Stomach (tissue), 9 donors: ENCODE measurements around the gene NSFL1C. TPM values are rescaled to one million over a fixed set of nuclear protein-coding genes. Genes with fewer than 3 reads are reported as not detected.
A peak's percentile ranks its signal among the peaks of the same experiment; 100 is the strongest.
"Not testable (repeated sequence)": the region's sequence is repeated elsewhere in the genome, so short reads cannot be mapped to it uniquely, and the experiment has no call there.

ENCODE experiments used
- DNase-seq, 2 donors: peaks; one replicate each; pipeline versions ENCODE4 v3.0.0 to v3.0.0-alpha.2; 2013 to 2019
- H3K27ac ChIP-seq, 5 donors: fragments of 200-600 bp in 4 of 5; sonication (generic) in 4 of 5; one replicate each; pipeline ENCODE4 v1.5.1; 2013 to 2019; ENCODE audit warnings: mild to moderate bottlenecking in 1 of 5, moderate library complexity in 1 of 5
- H3K27me3 ChIP-seq, 3 donors: fragments of 200-600 bp; sonication (generic); one replicate each; pipeline ENCODE4 v1.5.1; 2017 to 2019; ENCODE audit warnings: mixed run types in 1 of 3
- H3K36me3 ChIP-seq, 4 donors: fragments of 200-600 bp; sonication (generic); 1 replicate in 3 of 4; 2 replicates in 1 of 4; pipeline ENCODE4 v1.5.1; 2016 to 2019
- H3K4me1 ChIP-seq, 4 donors: fragments of 200-600 bp; sonication (generic); one replicate each; pipeline ENCODE4 v1.5.1; 2016 to 2019
- H3K4me3 ChIP-seq, 4 donors: fragments of 200-600 bp; sonication (generic) in 3 of 4; one replicate each; pipeline ENCODE4 v1.5.1; 2016 to 2019; ENCODE audit warnings: mild to moderate bottlenecking in 1 of 4
- H3K9me3 ChIP-seq, 4 donors: fragments of 200-600 bp; sonication (generic); one replicate each; pipeline ENCODE4 v1.5.1; 2016 to 2019
- EP300 ChIP-seq: sonication (generic); formaldehyde crosslinking; IDR thresholded peaks from one replicate; pipeline ENCODE4 v1.6.1; 2017; ENCODE audit warnings: antibody characterized with exemption
- POLR2A ChIP-seq, 4 donors: fragments of 450-650 bp; IDR thresholded peaks; one replicate each; pipeline ENCODE4 v1.6.1; 2016; ENCODE audit warnings: antibody characterized with exemption in 4 of 4, control low read depth in 2 of 4, mild to moderate bottlenecking in 1 of 4, moderate library complexity in 1 of 4
- POLR2AphosphoS5 ChIP-seq, 3 donors: sonication (generic); formaldehyde crosslinking; IDR thresholded peaks; one replicate each; pipeline ENCODE4 v1.6.1; 2016; ENCODE audit warnings: antibody characterized with exemption in 3 of 3
- WGBS, 5 donors: extraction: QIAGEN DNeasy Blood & Tissue Kit in 3 of 5; methylation state at CpG; one replicate each; pipeline versions ENCODE4 v1.1.5 to v1.1.7; 2013 to 2018; 5-methylcytosine and 5-hydroxymethylcytosine counted together
- intact Hi-C: fragments of 100-400 bp; cut with DNase I; formaldehyde crosslinking; loops from one replicate; pipeline ENCODE4 v1.15.1; 2023; ENCODE audit warnings: low total_unique reads
- polyA plus RNA-seq, 3 donors: library from polyadenylated mRNA; stranded (reverse); fragments of 200-250 nt; gene quantifications; one replicate each; pipeline ENCODE4 v1.2.3, GENCODE V29; 2013
- total RNA-seq, 5 donors: library from RNA; depleted of rRNA; stranded (reverse); fragments of >200 nt; gene quantifications; one replicate each; pipeline versions ENCODE4 v1.1.0 to v1.2.3, GENCODE V29; 2014 to 2016
- TF ChIP-seq, protein P1 (sequence below), 7 experiments: fragments of 450-650 bp in 4 of 7; fragments of 200-600 bp in 3 of 7; sonication (generic) in 3 of 7; IDR thresholded peaks; one replicate each; pipeline ENCODE4 v1.5.1; 2016 to 2019; ENCODE audit warnings: antibody characterized with exemption in 7 of 7, control low read depth in 2 of 7, mild to moderate bottlenecking in 1 of 7
- donor health status: healthy with polysubstance abuse.
- donor health status: Bipolar disorder and iron deficiency.
- donor health status: healthy.

Gene NSFL1C
- total and polyA plus RNA-seq, 8 donors: 13.4 to 83.4 (median 42.1) TPM

DNA sequence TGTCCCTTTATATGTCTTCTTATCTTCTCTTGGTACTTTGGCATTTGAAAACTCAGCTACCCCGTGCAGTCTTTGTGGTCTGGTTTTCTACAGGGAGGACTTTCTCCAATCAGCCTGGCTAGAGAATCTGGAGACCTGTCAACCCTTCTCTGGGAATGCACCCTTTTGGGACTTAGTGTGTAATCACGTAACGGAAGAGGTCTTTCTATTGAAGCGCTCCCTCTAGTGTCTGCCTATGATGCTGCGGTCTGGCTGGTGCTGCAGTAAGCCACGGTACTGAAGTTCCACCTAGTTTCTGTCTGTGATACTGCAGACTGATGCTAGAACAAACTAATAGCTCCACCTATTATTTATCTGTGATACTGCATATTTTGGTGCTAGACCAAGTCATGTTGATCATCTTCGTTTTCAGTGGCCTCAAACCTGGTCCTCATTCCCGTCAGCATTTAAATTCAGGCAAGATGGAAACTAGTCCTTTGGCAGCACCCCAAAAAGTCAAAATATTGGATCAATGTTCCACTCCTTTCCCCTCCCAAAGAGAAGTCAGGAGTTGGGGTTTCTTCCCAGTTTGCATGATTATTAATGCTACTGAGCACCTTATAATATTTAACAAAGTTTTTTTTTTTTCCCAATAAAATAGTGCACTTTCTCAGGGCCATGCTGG is 37.0 kb upstream of the NSFL1C start:
- intact Hi-C loops: no loop called here
- Histone ChIP-seq H3K4me1 (no peaks in the 10 kb centered on the region), H3K4me3 (no peak overlapping the region), H3K9me3 (no peaks in the 10 kb centered on the region), H3K27ac (no peak overlapping the region), H3K27me3 (peaks cover 0 to 22% (median 0%) of the 10 kb centered on the region in 3 donors), H3K36me3 (no peaks in the 10 kb centered on the region)
- TF ChIP-seq POLR2AphosphoS5 (IDR thresholded peaks at IDR 0.05) (peak in 2 of 3 donors; percentile 9 to 66), EP300 (no peak)
- TF ChIP-seq, protein P1, sequence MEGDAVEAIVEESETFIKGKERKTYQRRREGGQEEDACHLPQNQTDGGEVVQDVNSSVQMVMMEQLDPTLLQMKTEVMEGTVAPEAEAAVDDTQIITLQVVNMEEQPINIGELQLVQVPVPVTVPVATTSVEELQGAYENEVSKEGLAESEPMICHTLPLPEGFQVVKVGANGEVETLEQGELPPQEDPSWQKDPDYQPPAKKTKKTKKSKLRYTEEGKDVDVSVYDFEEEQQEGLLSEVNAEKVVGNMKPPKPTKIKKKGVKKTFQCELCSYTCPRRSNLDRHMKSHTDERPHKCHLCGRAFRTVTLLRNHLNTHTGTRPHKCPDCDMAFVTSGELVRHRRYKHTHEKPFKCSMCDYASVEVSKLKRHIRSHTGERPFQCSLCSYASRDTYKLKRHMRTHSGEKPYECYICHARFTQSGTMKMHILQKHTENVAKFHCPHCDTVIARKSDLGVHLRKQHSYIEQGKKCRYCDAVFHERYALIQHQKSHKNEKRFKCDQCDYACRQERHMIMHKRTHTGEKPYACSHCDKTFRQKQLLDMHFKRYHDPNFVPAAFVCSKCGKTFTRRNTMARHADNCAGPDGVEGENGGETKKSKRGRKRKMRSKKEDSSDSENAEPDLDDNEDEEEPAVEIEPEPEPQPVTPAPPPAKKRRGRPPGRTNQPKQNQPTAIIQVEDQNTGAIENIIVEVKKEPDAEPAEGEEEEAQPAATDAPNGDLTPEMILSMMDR (IDR thresholded peaks at IDR 0.05): peak in 5 of 7 experiments; percentile 74 to 95 (median 84)
- peak; percentile 84 to 92 for DNase-seq
- 1 to 3% (median 2%) methylated on average over 8 of the region's 8 CpGs for WGBS, 5 donors

DNA sequence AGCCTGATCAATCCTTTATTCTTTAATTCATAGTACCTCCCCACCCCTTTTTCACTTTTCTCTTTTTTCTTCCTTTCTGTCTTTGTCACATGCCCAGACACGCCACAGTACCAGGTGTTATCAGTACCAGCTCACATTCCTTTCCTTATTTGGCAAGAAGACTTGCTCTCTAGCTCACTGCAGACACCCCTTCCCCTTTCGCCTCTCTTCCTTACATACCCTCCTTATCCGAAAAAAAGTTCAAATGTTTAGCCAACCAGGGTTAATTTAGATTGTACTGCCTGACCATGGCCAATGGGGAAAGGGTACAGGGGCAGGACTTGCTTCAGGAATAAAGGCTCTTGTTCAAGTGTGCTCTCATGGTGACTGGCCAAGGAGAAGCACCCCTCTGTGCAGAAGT is 33.8 kb upstream of the NSFL1C start:
- Histone ChIP-seq H3K36me3 (no peaks in the 10 kb centered on the region), H3K4me1 (no peaks in the 10 kb centered on the region), H3K27me3 (peaks cover 0 to 18% (median 0%) of the 10 kb centered on the region in 3 donors), H3K4me3 (no peak overlapping the region), H3K9me3 (no peaks in the 10 kb centered on the region), H3K27ac (no peak overlapping the region)
- intact Hi-C loops: no loop called here
- DNase-seq: no peak
- TF ChIP-seq POLR2AphosphoS5 (IDR thresholded peaks at IDR 0.05) (no peak), EP300 (no peak), POLR2A (IDR thresholded peaks at IDR 0.05) (no peak)
- TF ChIP-seq, protein P1 (IDR thresholded peaks at IDR 0.05): no peak
- WGBS, 5 donors: 13 to 34% (median 24%) methylated on average over 3 of the region's 3 CpGs

DNA sequence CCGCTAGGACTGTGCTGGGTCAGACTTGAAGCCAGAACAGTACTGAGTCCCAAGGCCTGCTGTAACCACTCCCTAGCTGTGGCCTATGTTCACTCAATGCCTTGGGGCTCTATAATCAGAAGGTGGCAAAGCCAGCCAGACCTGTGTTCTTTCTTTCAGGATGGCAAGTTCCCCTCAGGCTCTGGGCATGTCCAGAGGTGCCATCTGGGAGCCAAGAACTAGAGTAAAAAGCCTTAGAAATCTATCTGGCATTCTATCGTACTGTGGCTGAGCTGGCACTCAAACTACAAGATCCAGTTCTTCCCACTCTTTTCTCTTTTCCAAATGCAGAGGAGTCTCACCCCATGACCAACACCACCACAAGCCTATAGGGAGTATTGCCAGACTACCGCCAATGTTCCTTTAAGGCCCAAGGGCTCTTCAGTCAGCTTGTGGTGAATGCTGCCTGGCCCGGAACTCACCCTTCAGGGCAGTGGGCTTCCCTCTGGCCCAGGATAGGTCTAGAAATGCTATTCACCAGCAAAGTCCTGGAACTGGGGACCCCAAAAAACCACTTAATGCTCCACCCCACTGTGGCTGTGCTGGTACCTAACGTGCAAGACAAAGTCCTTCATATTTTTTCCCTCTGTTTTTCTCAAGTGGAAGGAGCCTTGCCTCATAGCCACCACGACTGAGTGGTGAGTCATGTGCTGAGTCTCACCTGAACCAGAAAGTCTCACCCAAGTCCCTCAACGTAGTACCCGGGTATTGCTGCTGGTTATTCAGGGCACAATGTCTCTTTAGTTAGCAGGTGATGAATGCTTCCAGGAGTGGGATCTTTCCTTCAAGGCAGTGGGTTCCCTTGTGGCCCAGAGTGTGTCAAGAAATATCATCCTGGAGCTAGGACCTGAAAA is 33.1 kb upstream of the NSFL1C start:
- Histone ChIP-seq H3K27ac (no peak overlapping the region), H3K4me3 (no peak overlapping the region), H3K27me3 (peaks cover 0 to 15% (median 0%) of the 10 kb centered on the region in 3 donors), H3K4me1 (no peaks in the 10 kb centered on the region), H3K36me3 (no peaks in the 10 kb centered on the region), H3K9me3 (no peaks in the 10 kb centered on the region)
- intact Hi-C loops: no loop called here
- DNase-seq: no peak
- TF ChIP-seq POLR2A (IDR thresholded peaks at IDR 0.05) (no peak), POLR2AphosphoS5 (IDR thresholded peaks at IDR 0.05) (no peak), EP300 (no peak)
- 70 to 79% (median 74%) methylated on average over 8 of the region's 8 CpGs for WGBS, 5 donors

DNA sequence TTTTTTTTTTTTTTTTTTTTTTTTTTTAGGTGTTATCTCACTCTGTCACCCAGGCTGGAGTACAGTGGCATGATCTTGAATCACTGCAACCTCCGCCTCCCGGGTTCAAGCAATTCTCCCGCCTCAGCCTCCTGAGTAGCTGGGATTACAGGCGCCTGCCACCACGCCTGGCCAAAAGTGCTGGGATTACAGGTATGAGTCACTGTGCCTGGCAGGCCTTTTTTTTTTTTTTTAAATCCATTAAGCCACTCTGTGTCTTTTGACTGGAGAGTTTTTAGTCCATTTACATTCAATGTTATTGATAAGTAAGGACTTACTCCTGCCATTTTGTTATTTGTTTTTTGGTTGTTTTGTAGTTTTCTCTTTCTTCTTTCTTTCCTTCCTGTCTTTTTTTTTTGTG is 30.7 kb upstream of the NSFL1C start:
- H3K4me1 ChIP-seq, DNase-seq, H3K27ac ChIP-seq, intact Hi-C loops, H3K4me3 ChIP-seq, H3K36me3 ChIP-seq, H3K9me3 ChIP-seq: not testable (repeated sequence)
- WGBS, 5 donors: 82 to 100% (median 92%) methylated on average over 5 of the region's 5 CpGs
- peaks cover 0 to 20% (median 0%) of the 10 kb centered on the region in 3 donors for H3K27me3 ChIP-seq

DNA sequence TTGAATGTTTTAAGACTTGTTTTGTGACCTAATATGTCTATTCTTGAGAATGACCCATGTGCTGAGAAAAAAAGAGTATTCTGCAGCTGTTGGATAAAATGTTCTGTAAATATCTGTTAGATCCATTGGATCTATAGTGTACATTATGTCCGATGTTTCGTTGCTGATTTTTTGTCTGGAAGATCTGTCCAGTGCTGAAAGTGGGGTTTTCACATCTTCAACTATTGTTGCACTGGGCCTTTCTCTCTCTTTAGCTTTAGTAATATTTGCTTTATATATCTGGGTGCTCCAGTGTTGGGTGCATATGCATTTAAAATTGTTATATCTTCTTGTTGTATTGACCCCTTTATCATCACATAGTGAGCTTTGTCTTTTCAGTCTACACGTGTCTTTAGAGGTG is 30.3 kb upstream of the NSFL1C start:
- H3K27ac ChIP-seq: no peak overlapping the region
- H3K4me3 ChIP-seq: no peak overlapping the region
- H3K36me3 ChIP-seq: no peaks in the 10 kb centered on the region
- H3K27me3 ChIP-seq: peaks cover 0 to 20% (median 0%) of the 10 kb centered on the region in 3 donors
- intact Hi-C loops: no loop called here
- no peak for DNase-seq
- 75 to 93% (median 84%) methylated on average over 3 of the region's 3 CpGs for WGBS, 5 donors
- peaks cover 0 to 8% (median 0%) of the 10 kb centered on the region in 4 donors for H3K4me1 ChIP-seq
- H3K9me3 ChIP-seq: no peaks in the 10 kb centered on the region
- TF ChIP-seq POLR2A (IDR thresholded peaks at IDR 0.05): no peak
- TF ChIP-seq, protein P1 (IDR thresholded peaks at IDR 0.05): no peak
- TF ChIP-seq EP300: no peak
- no peak for TF ChIP-seq POLR2AphosphoS5 (IDR thresholded peaks at IDR 0.05)
